CD4-positive, alpha-beta T cell treated with Interleukin-17A for 4 hours (primary cell): ENCODE data around the gene CYFIP2.
"Not testable (repeated sequence)": the region's sequence is repeated elsewhere in the genome, so short reads cannot be mapped to it uniquely, and the experiment has no call there.

ENCODE experiments used
- DNase-seq: peaks from one replicate; pipeline ENCODE4 v3.0.0-alpha.2; 2020; ENCODE audit warnings: mixed read lengths

CYFIP2 gene

GRCh38 chr5:157265714-157266285 lies at the start of gene CYFIP2:
Gene CYFIP2, plus strand, starts transcription at chr5:157266123. Its CDS starts 19,239 bp downstream, at chr5:157285362.
- peak; percentile 89 for DNase-seq

GRCh38 chr5:157216391-157217142 lies 49.4 kb upstream of the CYFIP2 start:
- no peak for DNase-seq

GRCh38 chr5:157217289-157218024 lies 48.5 kb upstream of the CYFIP2 start:
- peak; percentile 67 for DNase-seq

DNA sequence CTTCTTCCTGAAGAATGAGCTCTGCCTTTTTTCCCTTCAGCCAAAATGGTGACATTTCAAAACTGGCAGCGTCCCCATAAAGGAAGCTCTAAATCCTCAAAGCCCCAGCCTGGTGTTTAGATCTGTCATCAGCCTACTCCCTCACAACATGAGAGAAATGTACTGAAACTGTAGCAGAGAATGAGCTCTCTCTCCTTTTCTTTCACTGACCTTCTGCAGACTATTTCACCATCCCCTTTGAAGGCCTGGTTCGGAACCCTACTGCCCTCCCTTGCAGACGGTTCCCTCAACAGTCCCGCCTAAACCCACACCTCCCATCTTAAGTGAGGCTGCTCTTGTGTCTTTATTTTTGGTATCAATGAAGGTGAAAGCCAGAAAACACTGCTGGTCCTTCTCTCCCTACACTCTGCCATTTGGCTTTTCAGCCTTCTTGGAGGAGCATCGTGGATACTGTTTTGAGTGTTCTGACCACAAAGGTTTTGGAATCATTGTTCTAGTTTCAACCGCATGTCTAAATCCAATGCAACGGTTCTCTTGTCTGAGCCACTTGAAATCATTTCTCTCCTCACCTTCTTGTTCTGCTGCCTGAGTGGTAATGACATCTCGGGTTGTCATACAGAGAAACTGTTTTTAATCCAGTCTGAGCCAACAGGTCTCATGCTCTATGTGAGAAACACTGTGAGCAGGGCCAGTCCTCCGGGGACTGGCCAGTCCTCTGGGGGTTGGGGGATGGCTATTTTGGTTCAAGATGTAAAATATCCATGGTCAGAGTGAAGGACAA lies 46.2 kb upstream of the CYFIP2 start:
- DNase-seq: no peak

DNA sequence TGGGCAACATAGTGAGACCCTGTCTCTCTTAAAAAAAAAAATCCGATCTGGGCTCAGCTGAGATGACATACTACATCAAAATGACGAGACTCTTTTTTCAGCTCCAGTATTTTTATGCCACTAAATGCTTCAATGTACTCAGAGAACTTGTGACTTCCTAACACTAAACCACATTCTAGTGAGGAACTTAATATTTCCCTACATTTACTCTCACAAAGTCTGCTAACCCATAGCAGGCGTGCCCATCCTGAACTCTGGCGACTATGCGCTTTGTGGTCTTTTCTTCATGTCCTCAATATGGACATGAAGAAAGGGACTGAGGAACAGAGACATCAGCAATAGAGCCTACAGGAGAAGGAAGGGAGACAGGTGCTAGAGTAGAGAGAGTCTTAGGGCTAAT lies 44.0 kb upstream of the CYFIP2 start:
- DNase-seq: no peak

DNA sequence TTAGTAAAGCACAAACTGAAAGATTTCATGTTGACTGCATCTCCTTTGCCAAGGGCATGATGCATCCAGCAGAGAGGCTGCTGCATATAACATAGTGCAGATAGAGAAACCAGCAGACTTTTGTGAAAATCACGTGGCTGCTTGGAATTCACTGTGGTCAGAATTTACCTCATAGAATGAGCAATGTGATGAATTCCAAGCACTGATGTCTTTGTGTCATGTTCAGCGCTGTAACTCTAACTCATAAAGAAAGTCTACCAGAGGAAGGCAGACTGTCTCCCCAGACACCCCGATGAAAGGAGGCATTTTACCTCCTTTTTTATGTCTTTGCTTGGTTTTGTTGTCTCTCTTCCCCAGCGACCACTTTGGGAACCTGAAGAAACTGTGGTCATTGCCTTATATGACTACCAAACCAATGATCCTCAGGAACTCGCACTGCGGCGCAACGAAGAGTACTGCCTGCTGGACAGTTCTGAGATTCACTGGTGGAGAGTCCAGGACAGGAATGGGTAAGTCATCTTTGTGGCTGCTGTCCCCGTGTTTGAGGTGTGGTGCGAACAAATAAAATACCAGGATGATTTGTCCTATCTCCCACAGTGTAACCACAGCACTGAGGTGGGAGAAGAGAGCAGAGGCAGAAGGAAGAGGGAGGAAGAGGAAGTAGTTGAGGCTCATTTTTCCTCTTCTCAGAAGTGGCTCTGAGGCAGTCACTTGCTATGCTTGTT lies 43.3 kb upstream of the CYFIP2 start:
- DNase-seq: peak; percentile 65

- DNase-seq: no peak
These were observed 40.2 kb upstream of the CYFIP2 start for GRCh38 chr5:157225469-157226422.

DNA sequence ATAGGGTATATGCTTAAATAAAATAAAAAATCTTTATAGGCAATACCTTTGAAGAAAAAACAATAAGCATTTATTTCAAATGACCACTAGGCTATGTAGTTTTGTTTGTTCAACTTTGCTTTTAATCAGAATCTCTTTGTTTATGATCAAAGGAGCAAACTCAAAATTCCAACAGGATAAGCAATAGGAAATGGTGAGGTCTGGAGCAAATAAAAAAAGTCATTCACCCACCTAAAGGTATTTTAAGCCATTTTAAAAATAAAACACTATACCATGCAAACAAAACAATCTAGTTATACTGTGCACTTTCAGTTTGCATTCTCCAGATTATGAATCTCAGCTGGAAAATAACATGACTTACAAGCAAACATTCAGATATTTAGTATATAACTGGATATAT lies 35.3 kb upstream of the CYFIP2 start:
- no peak for DNase-seq

- DNase-seq: no peak
These were observed 33.2 kb upstream of the CYFIP2 start for GRCh38 chr5:157232706-157233105.

GRCh38 chr5:157233515-157233914 lies 32.4 kb upstream of the CYFIP2 start:
- DNase-seq: no peak

- no peak for DNase-seq
These were observed 29.5 kb upstream of the CYFIP2 start for GRCh38 chr5:157236423-157236822.

DNA sequence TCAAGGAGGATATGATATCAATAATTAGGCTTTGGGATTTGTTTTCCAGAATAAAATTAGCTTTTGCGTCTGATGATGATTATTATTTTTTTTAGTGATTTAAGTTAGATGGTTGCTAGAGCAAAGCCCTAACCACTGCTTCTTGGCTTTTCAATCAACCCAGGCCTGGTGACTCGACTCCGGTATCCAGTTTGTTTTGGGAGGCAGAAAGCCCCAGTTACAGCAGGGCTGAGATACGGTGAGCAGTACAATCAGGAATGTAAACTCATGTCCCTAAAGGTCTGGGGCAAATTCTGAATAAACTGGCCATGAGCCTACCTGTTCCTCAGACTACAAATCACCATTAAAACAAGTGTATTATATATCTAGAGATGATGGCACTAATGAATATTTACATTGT lies 24.4 kb upstream of the CYFIP2 start:
- DNase-seq: no peak

- DNase-seq: not testable (repeated sequence)
These were observed 21.2 kb upstream of the CYFIP2 start for GRCh38 chr5:157244704-157245103.

DNA sequence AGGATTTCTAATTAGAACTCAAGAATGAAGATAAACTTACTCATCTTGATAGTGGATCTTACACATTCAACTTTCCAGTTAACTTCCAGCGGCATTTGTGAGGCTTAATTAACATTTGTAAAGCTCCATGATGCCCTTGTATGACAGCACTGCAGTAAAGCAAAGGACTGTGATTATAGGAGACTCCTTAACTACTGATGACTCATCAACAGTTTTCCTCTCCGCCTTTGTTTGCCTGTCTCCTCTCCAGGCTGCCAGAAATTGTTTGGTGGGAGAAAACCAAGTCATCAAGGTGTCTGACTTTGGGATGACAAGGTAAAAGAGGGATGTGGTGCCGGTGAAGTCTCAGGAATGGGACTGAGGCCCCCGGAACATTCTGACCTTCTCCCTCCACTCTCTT lies 20.4 kb upstream of the CYFIP2 start:
- DNase-seq: no peak

GRCh38 chr5:157245886-157246285 lies 20.0 kb upstream of the CYFIP2 start:
- no peak for DNase-seq

DNA sequence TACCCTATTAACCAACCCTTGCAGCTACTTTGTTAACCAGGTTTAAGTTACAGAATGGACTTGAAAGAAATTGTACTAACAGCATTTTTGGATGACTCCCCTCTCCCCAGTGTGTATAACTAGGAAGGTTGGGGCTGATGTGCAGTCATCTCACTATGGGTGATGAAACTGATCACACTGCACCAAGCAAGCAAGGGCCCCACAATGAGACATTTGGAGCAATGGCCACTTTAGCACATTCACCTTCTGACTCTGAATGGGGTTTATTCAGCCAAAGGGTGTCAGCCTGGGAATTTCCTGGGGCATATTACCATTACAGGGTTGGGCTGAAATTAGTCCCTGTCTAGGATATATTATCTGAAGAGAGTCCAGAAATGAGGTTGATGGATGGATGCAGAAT lies 18.7 kb upstream of the CYFIP2 start:
- DNase-seq: no peak

DNA sequence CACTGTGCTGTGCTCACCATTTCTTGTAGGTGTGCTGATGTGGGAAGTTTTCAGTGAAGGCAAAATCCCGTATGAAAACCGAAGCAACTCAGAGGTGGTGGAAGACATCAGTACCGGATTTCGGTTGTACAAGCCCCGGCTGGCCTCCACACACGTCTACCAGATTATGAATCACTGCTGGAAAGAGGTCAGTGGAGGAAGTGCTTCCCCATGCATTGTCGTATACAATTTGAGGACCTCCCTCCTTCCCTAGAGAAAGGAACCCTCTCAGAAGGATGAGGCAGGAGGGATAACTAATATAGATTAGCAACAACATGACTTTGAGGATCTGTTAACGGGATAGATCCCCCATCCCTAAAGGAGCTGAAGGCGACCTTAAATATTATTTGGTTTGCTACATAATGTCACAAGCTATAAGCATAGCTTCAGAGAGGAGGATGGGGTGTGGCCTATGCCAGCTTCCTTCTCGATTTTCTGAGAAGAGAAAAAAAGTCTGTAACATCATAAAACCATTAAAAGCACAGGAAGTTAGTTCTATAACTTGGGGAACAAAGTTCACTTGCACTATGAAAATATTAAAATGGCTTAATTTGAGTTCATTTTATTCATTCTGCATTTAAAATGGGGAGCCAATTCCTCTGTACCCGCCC lies 17.0 kb upstream of the CYFIP2 start:
- peak; percentile 67 for DNase-seq

DNA sequence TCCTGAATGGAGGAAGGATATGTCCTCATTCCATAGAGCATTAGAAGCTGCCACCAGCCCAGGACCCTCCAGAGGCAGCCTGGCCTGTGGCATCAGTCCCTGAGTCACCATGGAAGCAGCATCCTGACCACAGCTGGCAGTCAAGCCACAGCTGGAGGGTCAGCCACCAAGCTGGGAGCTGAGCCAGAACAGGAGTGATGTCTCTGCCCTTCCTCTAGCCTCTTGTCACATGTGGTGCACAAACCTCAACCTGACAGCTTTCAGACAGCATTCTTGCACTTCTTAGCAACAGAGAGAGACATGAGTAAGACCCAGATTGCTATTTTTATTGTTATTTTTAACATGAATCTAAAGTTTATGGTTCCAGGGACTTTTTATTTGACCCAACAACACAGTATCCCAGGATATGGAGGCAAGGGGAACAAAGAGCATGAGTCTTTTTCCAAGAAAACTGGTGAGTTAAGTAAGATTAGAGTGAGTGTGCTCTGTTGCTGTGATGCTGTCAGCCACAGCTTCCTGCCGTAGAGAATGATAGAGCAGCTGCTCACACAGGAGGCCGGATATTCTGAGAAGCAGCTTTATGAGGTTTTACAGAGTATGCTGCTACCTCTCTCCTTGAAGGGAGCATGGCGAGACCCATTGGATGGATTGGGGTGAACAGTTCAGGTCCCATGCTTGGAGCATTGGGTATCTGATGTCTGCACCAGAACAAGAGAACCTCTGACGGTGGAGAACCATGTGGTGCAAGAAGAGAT lies 13.0 kb upstream of the CYFIP2 start:
- DNase-seq: peak; percentile 64

DNA sequence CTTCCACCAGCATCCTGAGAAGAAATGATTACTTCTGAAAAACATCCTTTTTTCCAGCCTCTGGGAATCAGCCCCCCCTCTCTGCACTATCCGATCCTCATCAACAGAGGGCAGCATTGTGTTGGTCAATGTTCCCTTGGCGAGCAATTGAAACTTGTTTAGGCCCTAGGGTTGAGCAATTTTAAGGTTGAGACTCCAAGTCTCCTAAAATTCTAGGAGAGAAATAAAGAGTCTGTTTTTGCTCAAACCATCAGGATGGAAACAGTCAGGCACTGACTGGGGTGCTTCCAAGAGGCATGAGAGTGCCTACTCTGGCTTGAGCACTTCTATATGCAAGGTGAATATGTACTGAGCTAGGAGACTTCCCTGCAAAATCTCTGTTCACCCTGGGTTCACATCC lies 12.4 kb upstream of the CYFIP2 start:
- DNase-seq: peak; percentile 32

- no peak for DNase-seq
These were observed 7.5 kb upstream of the CYFIP2 start for GRCh38 chr5:157258450-157258849.
